ENCODE measurements around the gene AOPEP.

AOPEP gene

DNA sequence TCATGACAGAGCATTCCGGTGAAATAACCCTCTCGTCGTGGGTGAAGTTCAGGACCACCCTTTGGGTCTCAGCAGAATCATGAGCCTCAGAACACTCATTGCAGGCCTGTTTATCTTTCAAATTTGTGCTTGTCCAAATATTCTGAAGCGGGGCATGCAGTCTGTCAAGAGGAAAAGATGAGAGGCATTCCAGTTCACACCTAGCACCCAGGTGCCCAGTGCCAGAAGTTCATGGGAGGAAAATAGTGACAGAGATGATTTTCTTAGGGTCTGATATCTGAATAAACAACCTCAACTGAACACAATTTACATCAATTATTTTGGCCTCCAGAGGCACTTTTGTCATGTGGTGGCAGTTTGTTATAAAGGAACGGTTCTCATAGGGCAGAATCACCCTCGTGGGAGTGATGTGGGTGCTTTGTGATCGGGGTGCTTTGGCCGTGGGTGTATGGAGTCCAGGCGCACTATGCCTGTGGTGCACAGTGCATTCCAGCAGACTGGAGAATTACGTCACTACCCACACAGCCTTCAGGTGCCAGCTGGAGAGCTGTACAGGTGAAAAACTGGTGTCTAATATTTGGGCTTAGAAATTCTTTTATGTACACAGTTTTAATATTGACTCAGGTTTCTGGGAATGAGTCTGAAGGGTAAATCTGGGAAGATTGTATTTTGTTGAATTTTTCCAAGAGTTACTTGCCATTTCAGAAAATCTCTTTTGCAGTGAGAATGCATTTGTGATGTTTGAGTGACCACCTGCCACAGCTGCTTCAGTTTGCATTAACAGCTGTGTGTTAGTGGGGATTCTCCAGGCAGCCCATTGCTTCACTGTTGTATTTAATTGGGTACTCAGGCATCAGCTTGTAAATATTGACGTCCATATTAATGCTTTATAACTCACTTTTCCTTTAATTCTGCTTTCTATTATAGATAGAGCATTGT is 301.7 kb downstream of the AOPEP start:
- DNase-seq = no peak

DNA sequence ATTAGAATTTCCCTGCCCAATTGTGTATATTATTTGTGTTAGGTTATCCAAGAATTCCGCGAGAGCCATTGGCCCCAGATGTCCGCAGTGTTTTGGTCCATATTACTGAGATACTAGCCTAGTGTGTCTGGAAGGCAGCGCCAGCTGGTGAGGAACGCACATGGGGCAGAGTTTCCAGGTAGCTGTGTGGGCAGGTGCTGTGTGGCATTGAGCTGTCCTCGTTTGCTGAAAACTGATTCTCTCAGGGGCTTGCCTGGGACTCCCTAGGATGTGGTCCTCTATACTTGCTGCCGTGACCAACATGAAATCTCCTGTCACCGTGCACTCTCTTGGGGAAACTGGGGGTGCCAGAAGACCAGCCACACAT is 302.3 kb downstream of the AOPEP start:
- DNase-seq = no peak

GRCh38 chr9:95029288-95029687 is 302.8 kb downstream of the AOPEP start:
- DNase-seq = no peak

DNA sequence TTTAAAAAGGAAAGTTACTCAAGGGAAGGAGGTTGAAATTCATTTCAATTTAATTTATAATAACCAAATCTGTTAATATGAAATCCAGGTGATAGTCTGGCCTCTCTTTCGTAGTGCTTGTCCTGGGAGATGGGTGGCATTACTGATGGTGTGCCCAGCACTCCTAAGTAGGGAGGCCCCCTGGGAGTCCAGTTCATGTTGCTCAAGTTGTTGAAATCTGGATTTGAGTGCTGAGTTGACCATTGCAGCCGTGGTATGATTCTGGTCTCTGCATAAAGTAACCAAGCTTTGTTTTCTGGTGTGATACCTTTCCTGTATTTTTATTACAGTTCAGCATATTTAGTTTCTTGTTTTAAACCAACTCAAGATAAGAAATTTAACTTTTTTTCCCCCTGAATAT is 303.2 kb downstream of the AOPEP start:
- DNase-seq = no peak

GRCh38 chr9:95030344-95030743 is 303.8 kb downstream of the AOPEP start:
- DNase-seq = no peak

DNA sequence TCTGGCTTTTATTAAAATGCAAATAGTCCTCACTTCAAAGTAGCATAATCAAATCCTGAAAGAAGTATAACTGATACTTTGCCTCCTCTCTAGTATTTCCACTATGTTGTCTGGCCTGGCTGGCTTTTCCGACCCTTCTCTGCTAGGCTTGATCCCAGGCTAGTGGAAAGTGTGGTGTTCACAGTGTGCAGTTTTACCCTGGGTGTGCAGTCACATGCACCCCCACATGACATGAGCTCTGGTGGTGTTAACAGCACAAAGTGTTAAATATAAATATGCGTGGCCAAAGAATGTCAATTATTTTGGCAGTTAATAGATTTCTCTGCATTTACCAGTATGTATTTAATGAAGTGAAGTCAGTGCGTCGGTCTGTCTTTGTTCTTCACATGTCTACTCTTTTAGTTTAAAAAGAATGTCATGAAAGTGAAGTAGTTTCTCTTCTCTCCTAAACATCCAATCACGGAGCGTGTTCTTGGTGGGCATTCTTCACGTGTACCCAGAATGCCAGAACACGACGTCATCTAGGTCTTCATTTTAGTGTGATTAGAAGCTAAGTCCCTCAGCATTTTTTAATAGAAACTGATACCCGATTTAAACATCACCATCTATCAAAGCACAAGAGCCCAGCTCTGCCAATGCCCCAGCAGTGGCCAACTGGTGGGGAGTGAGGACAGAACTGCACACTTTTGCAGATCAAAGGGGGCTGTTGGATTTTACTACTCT is 304.6 kb downstream of the AOPEP start:
- DNase-seq = no peak

DNA sequence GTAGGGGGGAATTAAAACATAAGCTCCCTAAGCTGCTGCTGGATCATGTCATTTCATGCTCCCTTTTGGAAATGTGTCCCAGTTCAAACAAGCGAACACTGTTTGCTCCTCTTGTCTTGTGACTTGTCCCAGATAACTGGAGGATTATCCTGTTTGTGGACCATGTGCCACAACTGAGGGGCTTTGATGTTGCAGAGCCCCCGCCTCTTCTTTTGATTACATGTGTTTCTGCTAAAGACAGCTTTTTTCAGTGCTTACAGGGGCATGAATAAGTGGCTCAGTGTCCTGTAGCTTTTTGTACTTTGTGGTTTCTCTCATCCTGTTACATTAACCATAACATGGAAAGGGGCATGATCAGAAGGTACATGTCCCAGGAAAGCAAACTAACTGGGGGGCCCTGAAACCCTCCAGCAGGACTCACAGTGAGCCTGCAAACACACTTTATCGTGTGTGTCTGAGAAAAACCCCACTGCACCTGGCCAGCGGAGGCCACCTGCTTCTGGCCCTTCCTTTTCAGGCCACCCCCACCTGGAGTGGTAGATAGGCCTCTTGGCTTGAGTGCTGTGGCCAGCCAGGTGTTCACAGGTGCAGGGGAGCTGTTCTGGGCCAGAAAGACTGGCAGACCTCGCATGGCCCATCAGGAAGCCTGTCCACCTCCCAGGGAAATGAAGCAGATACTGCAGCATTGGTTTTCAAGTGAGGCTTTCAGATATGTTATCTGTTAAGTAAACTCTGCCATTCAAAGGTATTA is 305.4 kb downstream of the AOPEP start:
- DNase-seq = no peak

DNA sequence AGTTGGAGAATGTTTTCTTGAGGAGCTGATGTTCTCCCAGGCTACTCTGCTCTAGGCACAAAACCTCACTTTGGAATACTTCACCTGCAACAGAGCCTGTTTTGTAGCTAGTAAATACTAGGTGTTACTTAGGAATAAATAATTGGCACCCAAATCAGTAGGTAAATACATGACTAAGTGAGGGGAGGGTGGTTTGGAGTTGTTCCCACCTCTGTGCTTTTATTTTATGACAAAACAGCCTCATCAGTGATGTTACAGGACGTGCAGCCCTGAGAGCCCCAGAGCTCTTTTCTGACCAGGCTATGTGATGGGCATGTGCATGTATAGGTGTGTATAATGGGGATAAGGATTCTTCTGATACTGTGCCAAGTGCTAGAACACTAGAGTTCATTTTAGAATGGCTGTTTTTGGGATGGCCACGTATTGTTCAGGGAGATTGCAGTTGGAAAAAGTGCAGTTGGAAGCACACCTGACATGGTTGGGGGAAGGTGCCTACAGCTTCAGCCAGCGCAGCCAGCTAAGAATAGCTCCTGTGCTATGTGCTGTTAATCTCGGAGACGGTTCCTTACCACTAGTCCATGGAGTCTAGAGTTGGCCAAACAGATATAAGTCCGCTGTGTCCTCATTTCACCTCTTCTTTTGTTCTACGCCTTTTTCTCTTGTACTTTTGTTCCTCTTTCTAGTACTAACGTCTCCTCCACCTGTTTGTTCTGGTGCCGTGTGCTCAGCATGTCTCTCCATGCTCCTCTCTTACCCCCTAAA is 306.3 kb downstream of the AOPEP start:
- DNase-seq = no peak

DNA sequence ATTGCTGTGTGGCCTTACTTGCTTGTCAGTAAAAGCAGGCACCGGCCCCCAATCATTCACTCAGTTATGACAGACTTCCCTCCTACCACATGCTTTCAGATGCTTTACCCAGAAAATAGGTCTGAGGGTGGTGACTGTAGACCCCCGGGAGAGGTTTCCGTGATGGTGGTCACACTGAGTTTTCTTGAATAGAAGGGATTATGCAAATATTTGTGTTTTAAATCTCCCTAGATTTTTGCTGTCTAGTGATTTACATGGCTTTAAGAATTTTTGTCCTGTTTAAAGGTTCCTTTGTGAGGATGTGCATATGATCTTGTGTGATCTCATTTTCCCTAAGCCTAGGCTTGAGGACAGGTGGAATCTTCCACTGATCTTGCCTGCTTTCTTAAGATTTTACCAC is 309.3 kb downstream of the AOPEP start:
- DNase-seq = no peak

GRCh38 chr9:95036676-95037075 is 310.2 kb downstream of the AOPEP start:
- no peak for DNase-seq

- DNase-seq = no peak
Measured at GRCh38 chr9:95037789-95038521, 311.5 kb downstream of the AOPEP start.

DNA sequence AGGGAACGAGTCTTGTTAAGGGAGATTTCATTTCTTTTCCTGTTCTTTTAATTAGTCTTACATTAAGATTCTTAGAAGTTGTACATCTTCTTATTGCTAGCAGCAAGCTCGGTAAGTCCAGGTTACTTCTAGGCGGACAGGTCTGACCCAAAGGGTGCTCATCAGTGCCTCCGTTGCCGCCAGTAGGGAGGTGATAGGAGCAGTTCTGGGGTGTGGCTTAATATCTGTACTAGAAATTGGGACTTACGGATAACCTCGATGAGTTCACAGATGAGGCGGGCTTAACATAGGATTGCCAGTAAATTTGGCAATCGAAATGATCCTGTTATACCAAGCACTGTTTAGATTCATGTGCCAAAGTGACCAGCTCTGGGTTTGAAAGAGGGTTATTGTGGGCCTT is 312.2 kb downstream of the AOPEP start:
- no peak for DNase-seq

DNA sequence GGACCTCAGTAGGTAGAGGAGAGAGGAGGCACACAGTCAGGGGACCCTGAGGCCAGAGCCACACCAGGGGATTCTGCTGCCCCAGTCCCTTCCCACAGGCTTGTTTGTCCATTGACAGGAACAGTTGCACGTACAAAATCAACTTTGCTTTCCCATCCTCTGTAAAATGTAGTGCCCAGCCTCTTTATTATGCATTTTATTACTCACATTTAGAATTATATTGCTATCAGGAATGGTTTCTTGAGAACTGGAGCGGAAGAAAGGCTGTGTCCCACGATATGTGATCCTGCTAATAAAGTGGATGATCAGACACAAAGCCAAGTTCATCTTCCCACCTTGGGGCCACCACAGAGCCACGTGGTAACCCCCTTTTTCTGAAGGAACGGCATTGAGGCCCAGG is 313.6 kb downstream of the AOPEP start:
- DNase-seq = no peak

DNA sequence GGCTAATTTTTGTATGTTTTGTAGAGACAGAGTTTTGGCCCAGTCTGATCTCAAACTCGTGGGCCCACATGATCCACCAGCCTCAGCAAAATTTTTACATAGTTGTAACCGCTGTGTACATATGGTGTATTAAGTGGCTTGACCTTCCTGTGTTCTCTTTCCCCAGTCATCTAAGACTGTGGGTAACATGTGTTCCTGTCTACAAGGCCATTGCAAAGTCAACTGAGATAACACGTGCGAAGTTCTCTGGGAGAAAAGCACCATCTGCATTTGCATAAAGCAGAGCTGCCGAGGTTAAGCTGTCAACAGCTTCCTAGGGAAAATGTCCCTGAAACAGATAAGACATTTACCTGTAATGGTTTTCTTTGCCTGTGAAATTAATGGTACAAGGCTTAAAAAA is 317.3 kb downstream of the AOPEP start:
- DNase-seq = no peak

DNA sequence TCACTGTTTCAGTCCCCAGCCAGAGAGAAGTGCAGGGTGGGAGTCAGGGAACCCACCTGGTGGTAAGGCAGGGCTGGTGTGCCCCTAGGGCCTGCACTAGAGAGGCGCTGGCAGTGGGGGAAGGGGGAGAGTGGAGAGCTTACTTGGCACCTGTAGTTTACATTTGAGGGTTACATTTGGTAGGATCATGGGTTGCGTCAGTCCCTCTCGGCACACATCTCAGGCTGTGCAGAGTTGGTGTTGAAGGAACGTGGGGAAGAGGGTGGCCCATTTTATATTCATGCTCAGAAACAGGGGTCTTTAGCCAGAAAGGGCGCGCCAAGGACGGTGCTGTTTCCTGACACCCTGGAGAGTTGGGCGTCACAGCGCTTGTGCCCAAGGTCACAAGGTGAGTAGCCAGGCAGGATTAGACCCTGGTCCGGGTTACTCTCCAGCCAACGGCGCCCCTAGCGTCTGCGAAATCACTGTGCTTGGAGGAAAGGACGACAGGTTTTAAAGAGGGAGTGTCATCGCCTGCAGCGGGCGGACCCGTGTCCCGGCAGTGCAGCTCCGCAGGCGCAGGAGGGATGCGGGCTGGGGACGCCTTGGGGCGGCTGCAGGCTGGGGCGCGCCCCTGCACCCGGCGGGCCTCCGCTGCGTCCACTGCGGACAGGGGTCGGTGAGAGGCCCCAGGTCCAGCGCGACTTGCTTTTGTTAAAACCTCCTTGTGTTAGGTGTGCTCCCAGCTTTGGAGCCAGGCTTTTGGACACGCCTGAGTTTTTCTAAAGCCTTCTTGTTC is 318.4 kb downstream of the AOPEP start:
- DNase-seq = no peak

- no peak for DNase-seq
Measured at GRCh38 chr9:95045751-95046150, 319.3 kb downstream of the AOPEP start.

DNA sequence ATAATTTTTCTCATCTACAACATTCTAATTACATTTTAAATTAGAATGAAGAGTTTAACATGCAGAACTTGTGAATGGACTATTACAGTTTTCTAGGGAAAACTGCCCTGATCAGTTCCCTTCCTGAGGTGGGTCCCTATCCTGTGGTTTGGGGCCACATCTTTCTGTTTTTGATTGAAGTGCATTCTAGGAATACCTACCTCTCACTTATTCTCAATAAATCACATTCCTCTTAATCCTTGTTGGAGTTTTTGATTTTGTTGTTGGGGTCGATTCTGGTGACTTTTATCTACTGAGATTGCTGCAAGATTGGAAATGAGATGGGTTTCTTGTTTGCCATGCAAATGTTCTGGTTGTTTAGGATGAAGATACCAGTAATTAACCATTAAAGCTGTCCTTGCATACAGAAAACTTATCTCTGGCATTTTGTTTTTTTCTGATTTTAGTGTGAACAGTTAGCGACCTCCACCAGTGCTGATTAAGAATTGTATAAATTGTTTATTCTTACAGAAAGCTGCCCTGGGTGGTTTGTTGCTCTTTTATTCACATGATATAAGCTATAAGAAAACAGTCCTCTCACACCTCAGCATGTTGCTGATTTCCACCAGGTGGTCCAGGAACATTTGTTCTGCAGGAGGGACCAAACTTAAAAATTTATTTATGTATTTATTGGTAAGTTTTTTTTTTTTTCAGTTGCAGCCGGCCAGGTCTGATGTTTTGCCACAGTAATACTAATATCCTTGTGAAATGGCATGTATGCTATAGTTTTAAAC is 321.1 kb downstream of the AOPEP start:
- no peak for DNase-seq

DNA sequence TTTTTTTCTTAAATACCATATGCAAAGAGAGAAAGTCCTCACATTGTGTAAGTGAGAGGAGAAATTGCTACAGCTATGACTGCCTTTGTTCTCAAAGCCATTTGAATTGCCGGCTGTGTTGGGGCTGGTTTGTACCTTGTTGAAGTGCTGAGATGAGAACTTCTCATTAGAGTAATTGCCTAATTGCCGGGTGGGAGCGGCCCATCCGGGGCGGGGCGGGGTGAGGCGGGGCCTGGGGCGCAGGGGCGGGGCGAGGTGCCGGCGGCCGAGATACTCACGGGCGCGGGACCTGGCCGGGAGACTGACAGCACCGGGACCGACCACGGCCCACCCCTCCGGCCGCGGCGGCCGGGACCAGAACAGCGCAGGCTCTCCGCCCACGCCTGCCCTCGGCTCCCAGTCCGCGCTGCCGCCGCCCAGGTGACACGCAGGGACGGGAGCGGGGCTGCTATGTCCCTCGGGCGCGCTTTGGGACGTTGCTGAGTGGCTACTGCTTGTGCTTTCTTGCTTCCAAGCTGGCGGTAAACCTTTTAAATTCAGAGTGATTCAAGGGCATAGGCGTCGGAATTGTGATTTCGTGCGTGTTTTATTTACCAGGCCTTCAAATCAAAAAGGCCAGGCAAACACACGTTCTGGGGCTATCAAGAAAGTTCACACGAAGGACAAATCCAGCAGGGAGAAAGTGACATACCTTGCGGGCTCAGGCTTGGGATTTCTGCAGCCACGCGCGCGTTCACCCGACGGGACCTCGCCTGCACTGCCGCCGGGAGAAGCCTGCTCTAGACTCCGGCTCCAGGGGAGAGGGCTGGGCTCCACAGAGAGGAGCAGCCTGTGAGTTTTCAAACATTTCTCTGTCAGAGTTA is 322.0 kb downstream of the AOPEP start:
- no peak for DNase-seq

- DNase-seq = no peak
Measured at GRCh38 chr9:95049761-95050160, 323.3 kb downstream of the AOPEP start.
